HFF-Myc (cell line): ENCODE results near the gene COA8.

Source experiments
- DNase-seq: peaks from one replicate; pipeline ENCODE4 v3.0.0-alpha.2; 2011; ENCODE audit warnings: low read depth; ENCODE audit errors: extremely low read depth
- H3K4me3 ChIP-seq: replicated peaks from 2 replicates; pipeline ENCODE4 v1.5.1; 2011; ENCODE audit warnings: low read depth, mild to moderate bottlenecking, control low read depth, low read length
- TF ChIP-seq, protein P1 (sequence below): IDR thresholded peaks from 2 replicates; pipeline ENCODE4 v1.5.1; 2012; ENCODE audit warnings: mild to moderate bottlenecking, low read depth, low read length, control low read depth; ENCODE audit errors: missing control alignments

COA8 gene

DNA sequence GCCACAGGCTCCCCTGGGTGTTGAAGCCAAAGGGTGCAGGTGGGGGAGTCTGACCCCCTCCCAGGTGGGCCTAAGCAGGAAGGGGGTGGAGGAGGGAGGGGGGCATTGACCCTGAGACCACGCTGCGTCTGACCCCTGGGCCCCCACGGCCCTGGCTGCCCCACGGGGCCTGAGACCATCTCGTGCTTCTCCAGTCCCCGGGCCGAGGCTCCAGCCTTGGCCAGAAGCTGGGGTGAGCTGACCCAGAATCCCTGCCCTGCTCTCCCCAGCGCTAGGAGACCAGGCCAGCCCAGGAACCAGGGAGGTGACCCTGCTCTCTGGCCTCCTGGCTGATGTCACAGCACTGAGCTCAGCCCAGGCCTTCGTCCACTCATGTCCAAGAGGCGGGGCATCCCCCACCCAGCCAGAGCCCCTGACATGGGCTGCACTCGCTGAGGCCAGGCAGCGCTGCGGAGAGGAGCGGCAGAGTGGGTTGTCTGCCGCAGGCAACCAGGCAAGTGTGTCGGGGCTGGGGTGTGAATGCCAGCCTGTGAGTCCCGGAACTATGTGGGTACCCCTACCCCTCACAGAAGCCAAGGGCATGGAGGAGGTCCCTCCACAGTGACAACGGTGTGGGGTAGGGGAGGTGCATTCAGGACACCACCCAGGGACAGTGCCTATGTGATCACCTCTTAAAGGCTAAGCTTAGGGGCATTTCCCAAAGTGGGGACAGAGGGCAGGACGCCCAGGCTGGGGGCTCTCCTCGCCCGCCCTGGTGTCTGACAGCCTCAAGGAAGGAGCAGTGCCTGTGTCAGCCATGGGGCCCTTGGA lies 27.5 kb upstream of the COA8 start:
- H3K4me3 ChIP-seq, result no peak overlapping the region
- DNase-seq, result no peak
- TF ChIP-seq, protein P1, sequence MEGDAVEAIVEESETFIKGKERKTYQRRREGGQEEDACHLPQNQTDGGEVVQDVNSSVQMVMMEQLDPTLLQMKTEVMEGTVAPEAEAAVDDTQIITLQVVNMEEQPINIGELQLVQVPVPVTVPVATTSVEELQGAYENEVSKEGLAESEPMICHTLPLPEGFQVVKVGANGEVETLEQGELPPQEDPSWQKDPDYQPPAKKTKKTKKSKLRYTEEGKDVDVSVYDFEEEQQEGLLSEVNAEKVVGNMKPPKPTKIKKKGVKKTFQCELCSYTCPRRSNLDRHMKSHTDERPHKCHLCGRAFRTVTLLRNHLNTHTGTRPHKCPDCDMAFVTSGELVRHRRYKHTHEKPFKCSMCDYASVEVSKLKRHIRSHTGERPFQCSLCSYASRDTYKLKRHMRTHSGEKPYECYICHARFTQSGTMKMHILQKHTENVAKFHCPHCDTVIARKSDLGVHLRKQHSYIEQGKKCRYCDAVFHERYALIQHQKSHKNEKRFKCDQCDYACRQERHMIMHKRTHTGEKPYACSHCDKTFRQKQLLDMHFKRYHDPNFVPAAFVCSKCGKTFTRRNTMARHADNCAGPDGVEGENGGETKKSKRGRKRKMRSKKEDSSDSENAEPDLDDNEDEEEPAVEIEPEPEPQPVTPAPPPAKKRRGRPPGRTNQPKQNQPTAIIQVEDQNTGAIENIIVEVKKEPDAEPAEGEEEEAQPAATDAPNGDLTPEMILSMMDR, result no peak

DNA sequence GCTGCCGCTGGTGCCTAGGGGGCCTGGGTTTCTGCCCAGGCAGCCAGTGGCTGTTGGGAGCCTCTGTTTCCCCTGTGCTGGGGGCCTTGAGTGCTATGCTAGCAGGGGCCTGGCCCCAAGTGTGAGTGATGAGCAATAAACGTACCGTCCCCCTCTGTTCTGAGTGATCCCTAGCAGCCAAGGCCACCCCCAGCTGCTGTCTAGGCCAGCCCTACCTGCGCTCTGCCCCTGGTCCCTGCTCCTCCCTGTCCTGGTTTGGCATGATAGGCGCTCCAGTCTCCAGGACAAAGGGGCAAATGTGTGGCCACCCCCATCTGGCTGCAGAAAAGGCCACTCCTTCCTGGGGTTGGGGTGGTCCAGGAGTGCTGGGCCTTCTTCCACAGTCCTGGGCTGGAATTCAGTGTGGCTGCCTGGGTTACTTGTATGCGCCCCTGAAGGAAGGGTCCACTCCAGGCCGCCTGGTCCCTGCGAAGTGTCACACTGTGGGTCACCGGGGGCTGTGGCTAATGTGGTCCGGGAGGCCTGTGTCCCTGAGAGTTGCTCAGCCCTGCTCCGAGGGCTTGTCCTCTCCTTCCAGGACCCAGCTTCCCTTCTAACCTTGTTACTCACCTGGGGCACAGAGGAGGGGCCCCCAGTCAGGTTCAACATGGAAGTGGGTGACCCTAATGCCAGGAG lies 26.7 kb upstream of the COA8 start:
- no peak overlapping the region for H3K4me3 ChIP-seq
- DNase-seq, result no peak
- TF ChIP-seq, protein P1, result no peak

DNA sequence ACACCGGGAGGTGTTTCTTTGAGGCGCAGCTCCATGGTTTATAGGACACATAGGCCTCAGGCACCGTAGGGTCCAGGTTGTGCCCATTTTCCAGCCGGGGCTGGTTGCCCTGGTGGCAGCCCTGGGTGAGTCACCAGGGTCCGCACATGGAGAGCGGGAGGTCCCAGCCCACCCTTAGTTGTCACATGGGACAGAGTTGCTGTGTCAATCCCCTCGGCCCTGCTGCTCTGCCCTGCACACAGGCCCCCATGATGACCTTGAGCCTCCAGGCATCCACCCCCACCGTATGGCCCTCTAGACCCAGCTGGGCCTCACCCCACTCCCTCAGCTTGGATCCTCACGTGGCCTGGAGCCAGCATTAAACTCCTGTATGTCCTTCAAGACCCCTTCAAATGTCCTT lies 26.1 kb upstream of the COA8 start:
- TF ChIP-seq, protein P1, result no peak
- H3K4me3 ChIP-seq, result no peak overlapping the region

DNA sequence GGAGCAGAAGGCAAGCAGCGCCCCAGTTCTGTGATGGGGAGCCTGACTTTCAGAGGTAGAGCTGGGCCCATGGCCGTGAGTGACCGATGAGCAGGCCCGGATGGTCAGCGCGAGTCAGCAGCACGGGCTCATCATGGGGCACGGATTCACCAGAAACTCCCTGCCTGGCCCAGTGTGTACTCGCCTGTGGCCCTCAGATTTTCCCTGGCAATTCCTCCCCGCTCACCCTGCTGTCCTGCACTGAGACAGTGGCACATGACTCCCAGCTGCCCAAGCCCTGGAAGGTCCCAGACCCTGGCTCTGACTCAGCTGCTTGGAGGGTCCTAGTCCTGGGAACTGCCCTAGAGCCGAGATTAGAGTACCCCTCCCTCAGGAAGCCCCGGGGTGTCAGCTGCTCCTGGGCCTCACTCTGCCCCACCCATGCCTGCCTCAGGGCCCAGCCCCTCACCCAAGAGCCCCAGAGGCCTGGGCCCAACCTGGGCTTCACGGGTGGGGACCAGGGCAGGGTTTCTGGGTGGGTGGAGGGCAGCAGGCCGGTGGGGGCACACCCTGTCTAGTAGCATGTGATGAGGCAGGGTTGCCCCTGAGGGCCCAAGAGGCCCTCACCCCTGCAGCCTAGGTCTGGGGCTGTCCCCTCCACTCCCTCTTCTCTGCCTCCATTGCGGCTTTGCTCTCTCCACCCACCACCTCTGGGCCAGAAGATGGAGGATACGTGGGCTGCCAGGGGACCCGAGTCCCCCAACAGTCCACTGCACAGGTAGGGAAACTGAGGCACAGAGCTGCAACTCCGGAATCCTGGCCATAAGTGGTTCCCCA lies 25.4 kb upstream of the COA8 start:
- TF ChIP-seq, protein P1, result no peak
- no peak for DNase-seq
- no peak overlapping the region for H3K4me3 ChIP-seq

More for the DNA sequence above, 26.1 kb upstream of the COA8 start:
- DNase-seq, result no peak

DNA sequence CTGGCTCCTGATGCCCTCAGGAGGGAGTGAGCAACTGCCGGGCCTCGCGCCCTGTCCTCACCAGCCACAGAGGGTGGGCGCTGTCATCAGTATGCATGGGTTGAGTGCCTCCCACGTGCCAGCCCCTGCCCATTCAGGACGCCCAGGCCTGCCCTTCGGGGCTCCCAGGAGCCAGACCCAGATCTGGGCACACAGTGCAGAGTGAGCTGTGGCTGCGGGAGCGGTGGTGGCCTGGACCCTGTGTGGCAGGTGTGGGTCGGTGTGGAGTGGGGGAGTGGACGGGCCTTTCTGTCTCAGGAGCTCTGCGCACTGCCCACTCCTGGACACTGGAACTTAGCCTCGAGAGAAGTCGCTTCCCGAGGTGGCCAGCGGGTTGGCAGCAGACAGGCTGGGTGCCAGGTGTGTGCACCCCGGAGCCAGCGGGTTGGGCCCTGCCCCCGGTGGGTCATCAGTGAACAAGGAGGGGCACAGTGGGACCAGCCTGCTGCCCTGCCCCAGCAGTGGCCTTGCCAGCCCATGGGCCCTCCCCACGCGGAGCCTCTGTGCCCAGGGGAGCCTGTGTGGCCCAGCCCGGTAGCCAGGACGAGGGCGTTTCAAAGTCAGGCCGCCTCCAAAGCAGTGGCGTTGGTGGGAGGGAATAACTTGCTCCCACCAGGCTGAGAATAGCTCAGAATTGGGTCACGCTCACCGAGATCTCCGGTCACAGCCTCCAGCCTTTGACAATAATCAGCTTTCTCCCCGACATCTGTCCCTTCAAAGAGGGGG lies 24.3 kb upstream of the COA8 start:
- TF ChIP-seq, protein P1, result no peak
- no peak for DNase-seq
- no peak overlapping the region for H3K4me3 ChIP-seq
